Kidney capillary endothelial cell (primary cell): ENCODE data around the gene GLP2R.
"Not testable (repeated sequence)": the region's sequence is repeated elsewhere in the genome, so short reads cannot be mapped to it uniquely, and the experiment has no call there.

Source experiments
- DNase-seq: peaks from one replicate; pipeline ENCODE4 v3.0.0-alpha.2; 2018; ENCODE audit warnings: low spot score

GLP2R gene

GRCh38 chr17:9825641-9826150 is at the start of gene GLP2R:
GLP2R (plus strand) TSS chr17:9825924; CDS start chr17:9826064, 140 bp downstream.
- DNase-seq: no peak

- no peak for DNase-seq
Observed at GRCh38 chr17:9776911-9777310, 48.8 kb upstream of the GLP2R start.

- no peak for DNase-seq
Observed at GRCh38 chr17:9780552-9780951, 45.2 kb upstream of the GLP2R start.

GRCh38 chr17:9783050-9783449 is 42.7 kb upstream of the GLP2R start:
- no peak for DNase-seq

GRCh38 chr17:9783465-9783864 is 42.3 kb upstream of the GLP2R start:
- not testable (repeated sequence) for DNase-seq

- DNase-seq: no peak
Observed at GRCh38 chr17:9784544-9784943, 41.2 kb upstream of the GLP2R start.

GRCh38 chr17:9788601-9789000 is 37.1 kb upstream of the GLP2R start:
- no peak for DNase-seq

GRCh38 chr17:9790316-9790715 is 35.4 kb upstream of the GLP2R start:
- DNase-seq: no peak

GRCh38 chr17:9790889-9791876 is 34.5 kb upstream of the GLP2R start, which contains the start of gene DHRS7C:
DHRS7C (minus strand) TSS chr17:9791592; CDS start chr17:9791284, 308 bp downstream.
- no peak for DNase-seq

GRCh38 chr17:9792181-9792840 is 33.4 kb upstream of the GLP2R start:
- DNase-seq: no peak

GRCh38 chr17:9798008-9798407 is 27.7 kb upstream of the GLP2R start:
- no peak for DNase-seq

GRCh38 chr17:9798724-9799123 is 27.0 kb upstream of the GLP2R start:
- no peak for DNase-seq

- DNase-seq: no peak
Observed at GRCh38 chr17:9801505-9801904, 24.2 kb upstream of the GLP2R start.

- DNase-seq: no peak
Observed at GRCh38 chr17:9802294-9802693, 23.4 kb upstream of the GLP2R start.

- DNase-seq: no peak
Observed at GRCh38 chr17:9802697-9803096, 23.0 kb upstream of the GLP2R start.

- DNase-seq: no peak
Observed at GRCh38 chr17:9805769-9806168, 20.0 kb upstream of the GLP2R start.

- DNase-seq: no peak
Observed at GRCh38 chr17:9806699-9807098, 19.0 kb upstream of the GLP2R start.

- DNase-seq: no peak
Observed at GRCh38 chr17:9809409-9809808, 16.3 kb upstream of the GLP2R start.

- DNase-seq: no peak
Observed at GRCh38 chr17:9810100-9810949, 15.4 kb upstream of the GLP2R start.

- DNase-seq: no peak
Observed at GRCh38 chr17:9811086-9811485, 14.6 kb upstream of the GLP2R start.

GRCh38 chr17:9811537-9811936 is 14.2 kb upstream of the GLP2R start:
- no peak for DNase-seq

GRCh38 chr17:9813166-9813565 is 12.6 kb upstream of the GLP2R start:
- no peak for DNase-seq
